DOHH2 (cell line): ENCODE measurements around the gene CBX6.

Experiments used
- H3F3A ChIP-seq: fragments of 200-600 bp; sonication (generic), shearing (Covaris generic); 2 replicates; pipeline ENCODE4 v1.6.0; 2016; ENCODE audit warnings: antibody characterized with exemption, mild to moderate bottlenecking; ENCODE audit not compliant: control insufficient read depth, insufficient read depth
- H3K27ac ChIP-seq: fragments of 200-600 bp; sonication (generic); 2 replicates; pipeline ENCODE4 v1.5.1; 2014; ENCODE audit warnings: low read depth, mild to moderate bottlenecking, low read length, moderate library complexity
- H3K27me3 ChIP-seq: fragments of 200-600 bp; sonication (generic); 2 replicates; pipeline ENCODE4 v1.6.1; 2014; ENCODE audit warnings: mild to moderate bottlenecking, low read length, mixed read lengths; ENCODE audit not compliant: control insufficient read depth
- H3K36me3 ChIP-seq: fragments of 200-600 bp; sonication (generic); 2 replicates; pipeline ENCODE4 v1.6.1; 2014; ENCODE audit warnings: mild to moderate bottlenecking, low read length, moderate library complexity, mixed read lengths; ENCODE audit not compliant: control insufficient read depth
- H3K4me1 ChIP-seq: fragments of 200-600 bp; sonication (generic); 2 replicates; pipeline ENCODE4 v1.6.1; 2014; ENCODE audit warnings: mild to moderate bottlenecking, low read length, mixed read lengths; ENCODE audit not compliant: control insufficient read depth
- H3K4me2 ChIP-seq: fragments of 200-600 bp; sonication (generic); 2 replicates; pipeline ENCODE4 v1.6.0; 2014; ENCODE audit warnings: mild to moderate bottlenecking, low read length, moderate library complexity
- H3K4me3 ChIP-seq: fragments of 200-600 bp; sonication (generic); 2 replicates; pipeline ENCODE4 v1.5.1; 2014; ENCODE audit warnings: mild to moderate bottlenecking, low read length, mixed read lengths
- H3K79me2 ChIP-seq: fragments of 200-600 bp; sonication (generic); 2 replicates; pipeline ENCODE4 v1.6.1; 2014; ENCODE audit warnings: mild to moderate bottlenecking, low read length, mixed read lengths; ENCODE audit not compliant: control insufficient read depth
- H3K9me2 ChIP-seq: fragments of 200-600 bp; sonication (generic); replicated peaks from 2 replicates; pipeline ENCODE4 v1.6.1; 2014; ENCODE audit warnings: mild to moderate bottlenecking, low read length, mixed read lengths; ENCODE audit not compliant: control insufficient read depth
- H3K9me3 ChIP-seq: fragments of 200-600 bp; sonication (generic); 2 replicates; pipeline ENCODE4 v1.6.1; 2014; ENCODE audit warnings: antibody characterized with exemption, low read length, mixed read lengths; ENCODE audit not compliant: control insufficient read depth, insufficient read depth
- H4K20me1 ChIP-seq: fragments of 200-600 bp; sonication (generic); 2 replicates; pipeline ENCODE4 v1.6.0; 2014; ENCODE audit warnings: low read depth, mild to moderate bottlenecking, antibody characterized with exemption, low read length, moderate library complexity; ENCODE audit not compliant: control insufficient read depth, insufficient read depth
- EZH2phosphoT487 ChIP-seq: fragments of 200-600 bp; sonication (generic); IDR thresholded peaks from 2 replicates; pipeline ENCODE4 v1.6.1; 2017; ENCODE audit warnings: borderline replicate concordance, mild to moderate bottlenecking, antibody characterized with exemption, low read length, moderate library complexity, mixed read lengths
- TF ChIP-seq, protein P1 (sequence below): fragments of 200-600 bp; sonication (generic); IDR thresholded peaks from one replicate; pipeline ENCODE4 v1.5.1; 2014; ENCODE audit warnings: antibody characterized with exemption, mild to moderate bottlenecking, low read depth, low read length; ENCODE audit not compliant: poor library complexity, severe bottlenecking

Gene CBX6

DNA sequence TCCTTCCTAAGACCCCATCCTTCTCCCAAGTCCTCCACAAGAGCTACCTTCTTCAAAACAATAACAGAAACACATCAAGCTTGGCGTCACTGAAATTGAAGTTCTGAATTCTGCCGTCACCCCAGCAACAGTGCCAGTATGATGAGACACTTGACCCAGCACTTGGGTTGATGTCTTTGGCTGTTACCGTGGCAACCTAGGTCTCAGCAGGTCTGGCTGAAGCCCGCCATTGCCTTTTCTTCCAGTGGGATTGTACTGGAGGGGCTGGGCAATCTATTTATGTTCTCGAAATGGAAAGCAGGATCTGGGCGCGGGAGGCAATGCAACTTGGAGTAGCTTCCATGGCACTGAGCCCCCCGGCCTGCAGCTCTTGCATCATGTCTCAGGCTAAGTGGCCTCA, 52.0 kb downstream of the CBX6 start:
- no peaks in the 10 kb centered on the region for H3K9me3 ChIP-seq
- no peaks in the 10 kb centered on the region for H3K4me1 ChIP-seq
- no peaks in the 10 kb centered on the region for H3K36me3 ChIP-seq
- H3K79me2 ChIP-seq, result no peaks in the 10 kb centered on the region
- TF ChIP-seq, protein P1, sequence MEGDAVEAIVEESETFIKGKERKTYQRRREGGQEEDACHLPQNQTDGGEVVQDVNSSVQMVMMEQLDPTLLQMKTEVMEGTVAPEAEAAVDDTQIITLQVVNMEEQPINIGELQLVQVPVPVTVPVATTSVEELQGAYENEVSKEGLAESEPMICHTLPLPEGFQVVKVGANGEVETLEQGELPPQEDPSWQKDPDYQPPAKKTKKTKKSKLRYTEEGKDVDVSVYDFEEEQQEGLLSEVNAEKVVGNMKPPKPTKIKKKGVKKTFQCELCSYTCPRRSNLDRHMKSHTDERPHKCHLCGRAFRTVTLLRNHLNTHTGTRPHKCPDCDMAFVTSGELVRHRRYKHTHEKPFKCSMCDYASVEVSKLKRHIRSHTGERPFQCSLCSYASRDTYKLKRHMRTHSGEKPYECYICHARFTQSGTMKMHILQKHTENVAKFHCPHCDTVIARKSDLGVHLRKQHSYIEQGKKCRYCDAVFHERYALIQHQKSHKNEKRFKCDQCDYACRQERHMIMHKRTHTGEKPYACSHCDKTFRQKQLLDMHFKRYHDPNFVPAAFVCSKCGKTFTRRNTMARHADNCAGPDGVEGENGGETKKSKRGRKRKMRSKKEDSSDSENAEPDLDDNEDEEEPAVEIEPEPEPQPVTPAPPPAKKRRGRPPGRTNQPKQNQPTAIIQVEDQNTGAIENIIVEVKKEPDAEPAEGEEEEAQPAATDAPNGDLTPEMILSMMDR, result no peak
- TF ChIP-seq EZH2phosphoT487, result no peak
- no peaks in the 10 kb centered on the region for H3K9me2 ChIP-seq
- H3K4me3 ChIP-seq, result no peak overlapping the region
- H3F3A ChIP-seq, result no peaks in the 10 kb centered on the region
- no peak overlapping the region for H3K4me2 ChIP-seq
- no peak overlapping the region for H3K27ac ChIP-seq
- no peaks in the 10 kb centered on the region for H4K20me1 ChIP-seq
- H3K27me3 ChIP-seq, result peaks cover 7% of the 10 kb centered on the region; the same call in 1 of the 2 replicates

DNA sequence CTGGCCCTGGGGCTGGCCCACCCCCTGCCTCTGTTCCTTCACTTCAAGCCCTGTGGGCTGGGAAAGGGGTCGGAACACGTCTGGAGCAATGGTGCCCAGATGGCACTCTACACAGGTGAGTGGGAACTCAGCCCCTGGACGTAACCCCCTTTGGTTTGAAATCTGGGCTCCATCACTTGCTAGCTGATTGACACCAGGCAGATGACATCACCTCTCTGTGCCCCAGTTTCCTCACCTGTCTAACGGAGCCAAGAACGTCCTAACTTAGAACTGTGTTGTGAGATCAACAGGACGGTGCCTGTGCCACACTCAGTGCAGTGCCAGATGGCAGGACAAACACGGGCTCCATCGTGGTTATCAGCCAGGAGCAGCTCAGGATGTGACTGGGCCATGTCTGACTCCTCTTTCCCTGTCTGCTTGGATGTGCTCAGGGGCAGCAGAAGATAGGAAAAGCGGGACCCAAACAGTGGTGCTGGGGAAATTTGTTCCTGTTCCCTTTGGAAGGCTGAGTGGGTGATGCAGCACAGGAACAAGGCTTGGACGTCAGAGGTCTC, 52.6 kb downstream of the CBX6 start:
- Histone ChIP-seq H4K20me1 (no peaks in the 10 kb centered on the region), H3K27me3 (peaks cover 7% of the 10 kb centered on the region; the same call in 1 of the 2 replicates), H3F3A (no peaks in the 10 kb centered on the region), H3K27ac (no peak overlapping the region), H3K4me2 (no peak overlapping the region), H3K79me2 (no peaks in the 10 kb centered on the region), H3K9me3 (no peaks in the 10 kb centered on the region), H3K4me1 (no peaks in the 10 kb centered on the region), H3K9me2 (no peaks in the 10 kb centered on the region), H3K4me3 (no peak overlapping the region), H3K36me3 (no peaks in the 10 kb centered on the region)
- TF ChIP-seq, protein P1, result no peak
- TF ChIP-seq EZH2phosphoT487, result no peak

DNA sequence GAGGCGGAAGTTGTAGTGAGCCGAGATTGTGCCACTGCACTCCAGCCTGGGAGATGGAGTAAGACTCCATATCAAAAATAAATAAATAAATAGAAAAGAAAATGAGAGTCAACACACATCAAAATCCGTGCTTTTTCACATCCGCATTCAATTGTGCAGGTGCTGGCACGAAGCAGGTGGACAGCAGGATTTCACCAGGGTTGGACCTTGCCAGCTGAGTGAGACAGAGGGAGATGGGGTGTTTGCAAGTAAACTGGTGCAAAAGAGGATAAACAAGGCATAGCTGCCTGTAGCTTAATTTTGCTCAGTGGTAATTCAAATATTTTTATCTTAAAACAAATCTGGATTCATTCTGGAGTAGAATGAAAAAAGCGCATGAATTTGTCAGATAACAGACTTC, 54.8 kb downstream of the CBX6 start:
- H3K4me1 ChIP-seq, result no peaks in the 10 kb centered on the region
- peaks cover 12% of the 10 kb centered on the region for H3K27me3 ChIP-seq
- no peak overlapping the region for H3K27ac ChIP-seq

More for the DNA sequence above, 54.8 kb downstream of the CBX6 start:
- H3K36me3 ChIP-seq, result no peaks in the 10 kb centered on the region
- no peak overlapping the region for H3K4me3 ChIP-seq
- no peaks in the 10 kb centered on the region for H3K9me3 ChIP-seq
- H3F3A ChIP-seq, result no peaks in the 10 kb centered on the region
- H3K79me2 ChIP-seq, result no peaks in the 10 kb centered on the region
- TF ChIP-seq EZH2phosphoT487, result no peak
- TF ChIP-seq, protein P1, result no peak
- H3K9me2 ChIP-seq, result no peaks in the 10 kb centered on the region
- no peaks in the 10 kb centered on the region for H4K20me1 ChIP-seq
- H3K4me2 ChIP-seq, result no peak overlapping the region
